Keratinocyte (primary cell): ENCODE results near the gene PPP1R26.

ENCODE experiments used
- CTCF ChIP-seq, 3 experiments: IDR thresholded peaks in 1 of 3; conservative IDR thresholded peaks in 1 of 3; optimal IDR thresholded peaks in 1 of 3; 2 replicates in 2 of 3; 3 replicates in 1 of 3; pipeline versions ENCODE3 to v1.5.1; 2011; ENCODE audit warnings: low read length in 3 of 3, mild to moderate bottlenecking in 3 of 3, moderate library complexity in 2 of 3, control low read depth in 1 of 3, inconsistent platforms in 1 of 3; ENCODE audit not compliant: insufficient read depth in 2 of 3; ENCODE audit errors: extremely low read depth in 1 of 3
- EZH2 ChIP-seq: IDR thresholded peaks from one replicate; pipeline ENCODE4 v1.6.1; 2012; ENCODE audit warnings: inconsistent platforms, mild to moderate bottlenecking, low read length, moderate library complexity

DNA sequence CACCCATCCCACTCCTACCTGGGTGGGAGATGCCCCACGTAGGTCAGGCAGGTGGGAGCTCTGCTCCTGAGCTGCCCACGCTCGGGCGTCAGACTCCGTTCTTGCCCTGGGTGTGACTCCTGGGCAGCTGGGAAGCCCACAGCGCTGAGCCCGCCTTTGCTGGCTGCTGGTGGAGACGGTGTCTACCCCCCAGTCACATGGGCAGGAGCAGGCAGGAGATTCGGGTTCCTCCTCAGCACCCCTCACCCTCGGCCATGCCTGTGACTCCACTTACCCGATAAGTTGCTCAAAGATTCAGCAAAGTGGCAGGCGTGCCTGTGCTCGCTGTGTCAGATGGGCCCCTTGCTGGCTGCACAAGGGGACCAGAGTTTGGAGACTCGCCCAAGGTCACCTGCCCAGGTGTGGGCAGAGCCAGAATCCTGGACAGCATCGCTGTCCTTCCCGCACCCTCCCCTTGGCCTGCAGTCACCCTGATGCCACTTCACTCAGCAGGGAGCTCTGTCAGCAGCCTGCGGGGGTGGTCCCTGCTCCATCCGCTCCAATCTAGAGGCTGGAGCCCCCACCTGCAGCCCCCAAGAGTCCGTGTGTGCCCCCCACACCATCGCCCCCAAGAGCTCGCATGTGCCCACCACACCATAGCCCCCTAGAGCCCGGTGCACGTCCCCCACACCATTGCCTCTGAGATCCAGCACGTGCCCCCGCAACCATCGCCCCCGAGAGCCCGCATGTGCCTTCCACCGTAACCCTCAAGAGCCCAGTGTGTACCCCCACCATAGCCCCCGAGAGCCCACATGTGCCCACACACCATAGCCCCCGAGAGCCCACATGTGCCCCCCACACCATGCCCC is 45.9 kb downstream of the PPP1R26 start:
- TF ChIP-seq CTCF (optimal IDR thresholded peaks at IDR 0.05 in 1 of 3, IDR thresholded peaks at IDR 0.05 in 1 of 3, conservative IDR thresholded peaks at IDR 0.05 in 1 of 3; ENCODE audit: extremely low read depth in 1 of 3, insufficient read depth in 2 of 3, low read length in 3 of 3) (no peak), EZH2 (no peak)
